ENCODE results near the gene MLPH.

- TF ChIP-seq CTCF (IDR thresholded peaks at IDR 0.05) = no peak
- no peak for TF ChIP-seq POLR2AphosphoS5 (IDR thresholded peaks at IDR 0.05)
These were observed 22.2 kb upstream of the MLPH start for GRCh38 chr2:237464757-237465391.

Data from breast epithelium (tissue), 3 donors.